ENCODE data around the gene PDXK.
"Not testable (repeated sequence)": the region's sequence is repeated elsewhere in the genome, so short reads cannot be mapped to it uniquely, and the experiment has no call there.

The PDXK gene

DNA sequence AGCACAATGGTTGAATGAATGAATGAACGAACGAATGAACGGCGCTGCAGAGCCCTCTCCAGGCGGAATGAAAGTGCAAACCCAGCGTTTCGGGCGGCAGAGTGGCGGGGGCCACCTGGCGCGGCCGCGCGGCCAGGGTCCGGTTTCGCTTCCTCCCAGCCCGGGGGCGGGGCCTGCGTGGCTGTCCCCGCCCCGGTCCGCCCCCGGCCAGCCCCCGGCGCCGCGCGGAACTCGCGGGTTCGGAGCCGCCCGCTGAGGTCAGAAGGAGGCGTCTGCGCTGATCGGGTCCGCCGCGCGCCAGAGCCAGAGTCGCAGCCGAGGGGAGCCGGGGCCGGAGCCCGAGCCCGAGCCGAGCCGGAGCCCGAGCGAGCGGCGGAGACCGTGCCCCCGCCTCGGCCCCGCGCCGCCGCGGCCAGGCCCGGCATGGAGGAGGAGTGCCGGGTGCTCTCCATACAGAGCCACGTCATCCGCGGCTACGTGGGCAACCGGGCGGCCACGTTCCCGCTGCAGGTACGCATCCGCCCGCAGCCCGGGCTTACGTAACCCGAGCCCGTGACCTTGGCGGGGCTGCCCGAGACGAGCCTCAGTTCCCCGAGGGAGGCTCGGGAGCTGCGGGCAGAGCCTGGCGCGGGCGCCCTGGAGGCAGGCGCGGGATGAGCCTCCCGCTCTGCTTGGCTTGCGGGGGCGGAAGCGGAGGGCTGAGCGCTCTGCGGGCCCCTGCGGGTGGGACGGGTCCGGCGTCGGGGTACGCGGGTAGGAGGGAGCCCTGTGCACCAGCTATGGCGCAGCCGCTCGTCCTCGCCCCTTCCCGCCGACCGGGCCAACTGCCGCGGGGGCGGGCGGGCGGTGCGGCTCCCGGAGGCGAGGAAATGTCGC is at the start of gene PDXK:
TSS of gene PDXK (plus strand) at position 258 of the 876 bp plus-strand sequence. CDS start at position 424, 166 bp downstream.
- DNase-seq (ENCODE audit: low read depth in 2 of 2) = peak; percentile 54 to 71

DNA sequence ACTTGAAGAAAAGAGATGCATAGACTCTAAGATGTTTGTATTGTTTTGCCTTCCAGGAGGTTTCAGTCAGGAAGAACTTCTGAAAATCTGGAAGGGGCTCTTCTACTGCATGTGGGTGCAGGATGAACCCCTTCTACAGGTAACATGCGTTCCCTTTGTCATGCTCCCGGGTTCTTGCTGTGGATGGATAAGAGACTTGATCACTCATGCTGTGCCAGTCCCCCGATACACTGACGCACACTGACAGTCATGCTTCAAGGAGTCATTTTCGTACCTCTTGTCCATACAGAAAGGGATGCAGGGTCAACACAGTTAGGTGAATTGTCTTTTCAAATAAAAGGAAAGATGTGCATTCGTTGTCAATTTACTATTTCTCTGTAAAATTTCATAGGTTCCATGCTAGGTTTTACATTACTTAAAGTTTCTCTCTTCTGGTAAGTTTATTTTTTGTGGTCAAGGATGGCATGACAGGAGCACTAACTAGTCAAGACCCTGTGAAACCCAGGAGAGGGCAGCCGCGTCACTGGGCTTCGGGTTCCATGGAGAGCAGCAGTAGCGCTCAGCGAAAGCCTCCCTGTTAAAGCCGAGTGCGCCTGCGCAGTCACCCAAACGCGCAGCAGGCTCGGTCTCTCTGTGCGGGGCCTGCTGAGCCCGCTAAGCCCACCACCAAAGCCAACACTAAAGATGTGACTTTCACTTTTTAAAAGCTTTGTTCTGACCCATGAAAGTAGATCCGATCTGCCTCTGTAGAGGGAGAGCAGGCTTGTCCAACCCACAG is 48.9 kb upstream of the PDXK start:
- no peak for DNase-seq (ENCODE audit: low read depth in 2 of 2)

DNA sequence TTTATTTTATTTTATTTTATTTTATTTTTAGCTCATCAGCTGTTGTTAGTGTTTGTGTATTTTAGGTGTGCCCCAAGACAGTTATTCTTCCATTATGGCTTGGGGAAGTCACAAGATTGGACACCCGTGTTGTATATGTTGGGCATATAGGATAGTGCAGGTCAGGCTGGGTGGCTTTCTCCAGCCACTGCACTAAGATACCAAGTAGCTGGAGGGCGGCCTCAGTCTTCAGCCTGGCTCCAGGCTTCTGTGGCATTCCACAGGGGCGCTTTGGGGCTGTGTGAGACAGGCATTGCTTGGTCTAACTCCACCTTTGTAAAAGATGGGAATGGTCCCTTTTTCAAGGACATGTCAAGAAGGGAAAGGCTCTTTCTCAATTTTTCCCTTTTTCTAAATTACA is 43.1 kb upstream of the PDXK start:
- DNase-seq (ENCODE audit: low read depth in 2 of 2) = no peak

DNA sequence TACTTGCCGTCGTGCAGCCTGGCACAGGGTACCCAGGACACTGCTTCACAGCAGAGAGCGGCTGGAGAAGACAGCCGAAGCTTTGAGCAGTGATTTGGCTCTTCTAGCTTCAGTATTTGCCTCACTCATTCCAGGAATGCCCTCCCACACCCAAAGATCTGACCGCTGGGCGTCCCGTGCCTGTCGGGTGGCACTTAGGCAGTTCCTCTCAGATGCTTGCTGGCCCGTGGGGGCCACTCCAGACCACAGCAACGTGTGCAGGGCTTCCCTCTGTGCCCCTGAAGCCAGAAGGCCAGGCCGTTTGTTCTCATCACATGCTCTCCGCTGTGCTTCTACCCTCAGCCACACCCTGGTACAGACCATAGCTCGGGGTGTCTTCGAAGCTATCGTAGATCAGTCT is 42.5 kb upstream of the PDXK start:
- DNase-seq (ENCODE audit: low read depth in 2 of 2) = no peak

DNA sequence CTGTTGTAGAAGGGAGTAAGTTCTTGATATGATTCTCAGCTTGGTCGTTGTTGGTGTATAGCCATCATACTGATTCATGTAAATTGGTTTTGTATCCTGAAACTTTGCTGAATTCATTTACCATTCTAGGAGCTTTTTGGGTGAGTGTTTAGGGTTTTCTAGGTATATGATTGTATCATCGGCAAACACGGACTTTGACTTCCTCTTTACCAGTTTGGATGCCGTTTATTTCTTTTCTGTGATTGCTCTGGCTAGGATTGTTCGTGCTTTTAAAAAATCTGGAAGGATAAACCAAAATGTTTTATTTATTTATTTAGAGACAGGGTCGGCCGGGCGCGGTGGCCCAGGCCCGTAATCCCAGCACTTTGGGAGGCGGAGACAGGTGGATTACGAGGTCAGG is 39.0 kb upstream of the PDXK start:
- no peak for DNase-seq (ENCODE audit: low read depth in 2 of 2)

DNA sequence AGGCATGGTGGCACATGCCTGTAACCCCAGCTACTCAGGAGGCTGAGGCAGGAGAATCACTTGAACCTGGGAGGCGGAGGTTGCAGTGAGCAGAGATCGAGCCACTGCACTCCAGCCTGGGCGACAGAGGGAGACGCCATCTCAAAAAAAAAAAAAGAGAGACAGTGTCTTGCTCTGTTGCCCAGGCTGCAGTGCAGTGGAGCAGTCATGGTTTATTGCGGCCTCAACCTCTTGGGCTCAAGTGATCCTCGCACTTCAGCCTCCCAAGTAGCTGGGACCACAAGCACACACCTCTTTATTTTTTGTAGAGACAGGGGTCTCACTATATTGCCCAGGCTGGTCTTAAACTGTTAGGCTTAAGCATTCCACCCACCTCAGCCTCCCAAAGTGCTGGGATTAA is 38.5 kb upstream of the PDXK start:
- DNase-seq (ENCODE audit: low read depth in 2 of 2) = not testable (repeated sequence)

DNA sequence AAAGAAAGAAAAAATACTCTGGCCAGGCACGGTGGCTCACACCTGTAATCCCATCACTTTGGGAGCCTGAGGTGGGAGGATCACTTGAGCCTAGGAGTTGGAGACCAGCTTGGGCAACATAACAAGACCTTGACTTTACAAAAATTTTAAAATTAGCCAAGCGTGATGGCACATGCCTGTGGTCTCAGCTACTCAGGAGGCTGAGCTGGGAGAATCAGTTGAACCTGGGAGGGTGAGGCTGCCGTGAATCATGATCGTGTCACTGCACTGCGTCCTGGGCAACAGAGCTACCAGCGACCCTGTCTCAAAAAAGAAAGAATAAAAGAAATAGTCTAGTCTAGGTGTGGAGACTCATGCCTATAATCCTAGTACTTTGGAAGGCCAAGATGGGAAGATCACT is 37.3 kb upstream of the PDXK start:
- DNase-seq (ENCODE audit: low read depth in 2 of 2) = no peak

DNA sequence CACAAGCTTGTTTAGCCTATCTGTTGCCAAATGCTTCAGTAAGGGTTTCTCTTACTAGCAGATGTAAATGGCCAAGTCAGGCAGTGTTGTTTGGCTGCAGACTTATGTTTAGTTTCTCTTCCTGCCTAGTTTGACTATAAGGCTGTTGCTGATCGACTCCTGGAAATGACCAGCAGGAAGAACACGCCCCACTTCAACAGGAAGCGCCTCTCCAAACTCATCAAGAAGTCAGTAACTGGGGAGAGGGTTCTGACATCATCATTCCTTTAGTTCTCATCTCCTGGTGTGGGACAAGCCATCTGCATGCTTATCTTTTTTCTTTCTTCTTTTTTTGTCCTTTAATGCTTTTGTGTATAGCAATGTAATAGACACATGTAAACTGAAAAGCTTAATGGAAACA is 34.5 kb upstream of the PDXK start:
- DNase-seq (ENCODE audit: low read depth in 2 of 2) = no peak

DNA sequence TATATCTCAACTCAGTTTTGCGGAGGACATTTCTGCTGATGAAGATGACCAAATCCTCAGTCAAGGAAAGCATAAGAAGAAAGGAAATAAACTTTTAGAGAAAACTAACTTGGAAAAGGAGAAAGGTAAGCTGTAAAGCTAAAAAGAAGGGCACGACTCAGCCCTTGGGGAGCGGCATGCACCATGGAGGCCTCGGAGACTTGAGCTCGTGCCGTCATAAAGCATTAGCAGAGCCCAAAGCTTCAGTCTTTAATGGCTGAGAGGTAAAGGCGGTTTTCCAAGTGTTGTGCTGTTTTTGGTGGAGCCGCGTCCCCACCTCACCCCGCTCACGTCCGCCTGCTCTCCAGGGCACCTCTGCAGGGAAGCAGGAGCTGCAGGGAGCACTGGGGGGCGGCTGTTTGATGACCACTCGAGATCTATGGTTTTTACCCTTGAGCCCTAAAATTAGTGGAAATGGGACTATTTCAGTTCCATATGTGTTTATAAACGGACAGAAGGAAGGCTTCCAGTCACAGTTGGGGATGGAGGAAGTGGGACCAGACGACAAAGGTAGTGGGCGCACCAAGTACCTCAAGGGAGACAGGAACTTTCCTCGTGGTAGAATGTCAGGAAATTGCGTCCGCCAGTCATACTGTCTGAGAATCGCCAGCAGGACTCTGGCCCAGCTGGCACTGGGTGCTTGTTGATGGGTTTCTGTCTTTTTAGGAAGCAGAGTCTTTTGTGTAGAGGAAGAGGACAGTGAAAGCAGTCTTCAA is 31.9 kb upstream of the PDXK start:
- no peak for DNase-seq (ENCODE audit: low read depth in 2 of 2)

DNA sequence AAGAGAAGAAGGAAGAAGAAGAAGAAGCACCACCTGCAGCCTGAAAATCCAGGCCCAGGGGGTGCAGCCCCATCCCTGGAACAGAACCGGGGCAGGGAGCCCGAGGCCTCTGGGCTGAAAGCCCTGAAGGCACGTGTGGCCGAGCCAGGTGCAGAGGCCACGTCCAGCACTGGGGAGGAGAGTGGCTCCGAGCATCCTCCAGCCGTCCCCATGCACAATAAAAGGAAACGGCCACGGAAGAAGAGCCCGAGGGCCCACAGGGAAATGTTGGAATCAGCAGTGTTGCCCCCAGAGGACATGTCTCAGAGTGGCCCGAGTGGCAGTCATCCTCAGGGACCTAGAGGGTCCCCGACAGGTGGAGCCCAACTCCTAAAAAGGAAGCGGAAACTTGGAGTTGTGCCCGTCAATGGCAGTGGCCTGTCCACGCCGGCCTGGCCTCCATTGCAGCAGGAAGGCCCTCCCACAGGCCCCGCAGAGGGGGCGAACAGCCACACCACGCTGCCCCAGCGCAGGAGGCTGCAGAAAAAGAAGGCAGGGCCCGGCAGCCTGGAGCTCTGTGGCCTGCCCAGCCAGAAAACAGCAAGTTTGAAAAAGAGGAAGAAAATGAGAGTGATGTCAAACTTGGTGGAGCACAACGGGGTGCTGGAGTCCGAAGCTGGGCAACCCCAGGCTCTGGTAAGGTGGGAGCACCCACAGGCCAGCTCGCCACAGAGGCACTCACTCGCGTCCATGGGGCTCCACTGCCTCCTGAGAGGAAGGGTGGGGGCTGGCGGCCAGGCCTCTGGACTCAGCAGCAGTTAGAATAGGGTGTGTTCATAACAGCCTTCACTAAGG is 31.1 kb upstream of the PDXK start:
- no peak for DNase-seq (ENCODE audit: low read depth in 2 of 2)

DNA sequence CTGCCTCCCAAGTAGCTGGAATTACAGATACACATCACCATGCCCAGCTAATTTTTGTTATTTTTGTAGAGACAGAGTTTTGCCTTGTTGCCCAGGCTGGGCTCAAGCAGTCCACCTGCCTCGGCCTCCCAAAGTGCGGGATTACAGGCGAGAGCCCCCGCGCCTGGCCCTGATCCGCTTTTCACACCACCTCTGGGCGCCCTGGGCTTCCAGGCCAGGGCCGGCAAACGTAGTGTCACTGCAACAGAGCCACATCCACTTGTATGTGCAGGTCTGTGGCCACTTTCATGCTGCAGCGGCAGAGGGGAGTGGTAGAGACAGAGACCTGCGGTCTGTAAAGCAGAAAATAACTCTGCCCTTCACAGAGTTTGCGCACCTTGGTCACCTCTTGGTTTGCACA is 30.0 kb upstream of the PDXK start:
- no peak for DNase-seq (ENCODE audit: low read depth in 2 of 2)

DNA sequence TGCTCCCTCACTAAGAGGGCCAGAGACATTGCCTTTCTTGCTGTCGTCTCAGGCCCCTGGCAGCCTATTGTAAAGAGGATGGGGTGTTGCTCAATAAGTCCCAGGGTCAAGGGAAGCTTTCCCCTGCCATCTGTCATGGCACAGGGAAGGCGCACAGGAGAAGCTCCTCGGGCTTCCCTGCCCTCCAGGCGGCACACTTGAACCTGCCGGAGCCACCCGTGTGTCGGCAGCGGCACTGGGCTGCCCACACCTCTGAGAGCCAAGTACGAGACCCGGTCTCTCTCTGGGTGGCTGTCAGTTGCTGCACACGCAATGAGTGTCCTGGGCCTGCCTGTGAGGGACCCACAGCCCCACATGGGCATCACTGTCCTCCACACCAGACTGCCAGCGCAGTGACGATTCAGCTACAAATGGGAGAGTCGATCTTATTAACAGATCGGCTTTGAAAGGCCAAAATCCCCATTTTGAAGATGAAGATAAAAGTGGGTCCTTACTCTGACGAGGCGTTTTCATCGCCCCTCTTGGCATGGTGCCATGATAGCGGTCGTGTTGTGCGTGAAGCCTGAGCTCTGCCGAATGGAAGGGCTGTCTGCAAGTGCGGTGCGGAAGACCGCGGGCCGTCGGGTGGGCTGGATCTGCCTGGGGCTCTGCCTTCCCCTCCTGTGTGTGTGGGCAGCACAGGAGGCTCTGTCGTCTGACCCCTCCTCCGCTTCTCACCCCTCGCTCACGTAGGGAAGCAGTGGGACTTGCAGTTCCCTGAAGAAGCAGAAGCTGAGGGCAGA is 29.2 kb upstream of the PDXK start:
- no peak for DNase-seq (ENCODE audit: low read depth in 2 of 2)

DNA sequence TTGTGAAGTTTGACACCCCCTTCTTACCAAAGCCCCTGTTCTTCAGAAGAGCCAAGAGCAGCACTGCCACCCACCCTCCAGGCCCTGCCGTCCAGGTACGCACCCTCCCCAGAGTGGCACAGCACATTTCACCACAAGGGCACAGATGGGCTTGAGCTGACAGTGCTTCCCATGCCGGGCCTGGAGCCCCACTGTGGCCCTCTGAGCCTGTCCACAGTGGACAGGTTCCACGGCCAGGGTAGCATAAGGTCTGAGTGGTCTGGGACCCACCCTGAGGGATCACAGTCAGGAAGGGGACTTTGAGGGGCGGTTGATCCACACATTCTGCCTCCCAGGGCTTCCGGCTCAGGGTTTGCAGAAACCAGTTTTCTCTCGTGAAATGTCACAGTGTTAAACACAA is 28.6 kb upstream of the PDXK start:
- no peak for DNase-seq (ENCODE audit: low read depth in 2 of 2)

DNA sequence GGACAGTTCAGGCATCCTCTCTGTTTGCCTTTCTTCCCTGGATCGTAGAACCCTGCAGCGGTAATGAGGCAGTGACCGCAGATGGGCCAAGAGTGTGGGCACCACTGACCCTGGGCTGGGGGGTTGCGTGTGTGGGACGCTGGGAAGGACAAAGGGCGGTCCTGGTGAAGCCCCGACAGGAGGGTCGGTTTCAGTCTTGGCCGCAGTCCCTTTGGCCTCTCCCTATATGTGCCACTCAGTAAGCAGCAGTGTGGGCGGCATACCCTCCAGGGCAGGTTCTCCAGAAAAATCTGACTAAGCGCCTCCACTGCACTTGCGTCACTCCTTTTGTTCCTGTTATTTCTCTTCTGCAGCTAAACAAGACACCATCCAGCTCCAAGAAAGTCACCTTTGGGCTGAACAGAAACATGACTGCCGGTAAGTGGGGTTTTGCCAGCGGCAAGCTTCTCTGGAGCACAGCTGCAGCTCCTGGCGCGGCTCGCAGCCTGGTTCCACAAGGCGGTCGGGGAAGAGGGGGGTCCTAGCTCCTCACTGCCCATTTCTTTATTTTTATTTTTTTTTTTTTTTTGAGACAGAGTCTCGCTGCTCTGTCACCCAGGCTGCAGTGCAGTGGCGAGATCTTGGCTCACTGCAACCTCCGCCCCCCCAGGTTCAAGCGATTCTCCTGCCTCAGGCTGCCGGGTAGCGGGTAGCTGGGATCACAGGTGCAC is 27.7 kb upstream of the PDXK start:
- no peak for DNase-seq (ENCODE audit: low read depth in 2 of 2)

DNA sequence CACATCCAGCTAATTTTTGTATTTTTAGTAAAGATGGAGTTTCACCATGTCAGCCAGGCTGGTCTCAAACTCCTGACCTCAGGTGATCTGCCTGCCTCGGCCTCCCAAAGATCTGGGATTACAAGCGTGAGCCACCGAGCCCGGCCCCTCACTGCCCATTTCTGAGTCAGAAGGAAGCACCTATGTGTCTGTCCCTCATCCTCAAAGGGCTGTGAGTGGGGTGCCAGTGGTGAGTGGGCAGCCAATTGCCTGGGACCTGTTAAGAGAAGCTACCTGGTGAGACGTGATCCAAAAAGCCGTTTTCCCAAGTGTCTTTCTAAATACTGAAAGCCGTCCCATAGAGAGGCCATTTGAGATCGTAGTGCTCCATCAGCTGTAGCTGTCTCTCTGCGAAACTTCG is 27.1 kb upstream of the PDXK start:
- DNase-seq (ENCODE audit: low read depth in 2 of 2) = no peak

DNA sequence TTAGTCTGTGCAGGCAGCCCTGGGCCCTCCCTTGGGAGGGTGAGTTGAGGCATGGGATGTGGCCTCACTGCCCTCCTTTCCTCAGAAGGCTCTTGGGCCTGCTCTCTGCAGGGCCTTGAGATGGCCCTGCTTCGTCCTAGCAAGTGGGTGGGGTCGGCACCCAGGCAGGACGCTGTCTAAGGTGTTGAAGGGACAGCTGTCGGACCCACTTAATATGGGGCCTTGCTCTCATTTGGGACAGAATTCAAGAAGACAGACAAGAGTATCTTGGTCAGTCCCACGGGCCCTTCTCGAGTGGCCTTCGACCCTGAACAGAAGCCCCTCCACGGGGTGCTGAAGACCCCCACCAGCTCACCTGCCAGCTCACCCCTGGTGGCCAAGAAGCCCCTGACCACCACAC is 26.0 kb upstream of the PDXK start:
- no peak for DNase-seq (ENCODE audit: low read depth in 2 of 2)

DNA sequence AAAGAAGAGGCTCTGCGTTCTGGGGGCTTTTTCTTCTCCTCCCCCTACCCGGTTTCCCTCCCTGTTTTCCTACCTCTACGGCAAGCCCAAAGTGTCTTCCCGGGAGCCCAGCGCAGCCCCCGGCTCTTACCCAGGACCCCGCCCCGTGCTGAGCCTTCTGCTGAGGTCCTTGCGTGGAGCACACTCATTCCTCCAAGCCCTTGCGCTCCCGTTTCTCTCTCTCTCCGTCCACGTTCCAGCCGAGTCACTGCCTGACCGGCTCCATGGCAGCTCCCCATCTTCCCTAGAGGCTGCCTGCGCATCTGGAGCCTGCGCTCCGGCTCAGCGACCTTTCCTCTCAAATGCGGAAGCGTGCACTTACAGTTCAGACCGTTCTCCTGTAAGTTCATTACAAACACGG is 24.9 kb upstream of the PDXK start:
- no peak for DNase-seq (ENCODE audit: low read depth in 2 of 2)

DNA sequence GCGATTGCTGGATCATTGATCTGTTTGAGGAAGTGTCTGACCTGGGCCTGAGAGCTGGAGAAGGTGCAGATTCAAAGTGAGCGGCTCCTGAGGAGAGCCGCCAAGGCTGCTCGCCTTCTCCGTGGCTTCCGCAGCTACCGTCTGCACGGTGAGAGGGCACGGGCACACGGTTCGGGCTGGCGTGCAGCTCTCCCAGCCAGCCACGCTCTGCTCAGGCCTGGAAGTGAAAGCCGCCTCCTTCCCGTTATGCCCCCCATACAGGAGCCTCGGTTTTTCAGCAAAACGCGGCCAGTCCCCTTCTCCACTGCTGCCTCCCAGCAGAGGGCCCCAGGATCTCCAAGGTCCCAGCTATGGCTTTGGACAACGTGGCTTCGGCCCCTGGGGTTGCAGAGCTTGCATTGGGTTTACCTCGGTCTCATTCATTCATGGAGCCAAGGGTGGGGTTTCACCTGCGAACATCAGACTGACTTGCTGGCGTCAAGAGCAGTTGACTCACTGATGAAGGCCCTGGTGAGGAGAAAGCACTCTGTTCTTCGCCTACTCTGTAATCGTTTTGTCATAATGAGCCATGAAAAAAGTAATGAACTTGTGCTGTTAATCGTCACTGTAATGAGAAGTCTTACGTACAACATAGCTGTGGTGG is 24.4 kb upstream of the PDXK start:
- DNase-seq (ENCODE audit: low read depth in 2 of 2) = no peak

DNA sequence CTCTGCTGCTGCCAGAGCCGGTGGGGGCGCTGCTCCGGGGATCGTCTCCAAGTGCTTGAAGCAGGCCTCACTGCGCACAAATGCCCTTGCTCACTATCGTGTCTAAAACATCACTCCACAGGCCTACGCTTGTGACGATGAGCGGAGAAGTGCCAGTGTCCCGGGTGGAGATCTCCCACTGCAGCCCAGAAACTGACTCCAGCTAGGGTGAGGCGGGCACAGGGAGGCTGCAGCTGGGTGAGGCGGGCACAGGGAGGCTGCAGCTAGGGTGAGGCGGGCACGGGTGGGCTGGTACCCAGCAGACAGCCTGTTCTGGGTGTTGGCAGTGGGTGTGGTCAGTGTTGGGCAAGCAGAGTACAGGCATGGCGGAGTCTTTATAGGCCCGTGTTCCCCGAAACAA is 22.7 kb upstream of the PDXK start:
- no peak for DNase-seq (ENCODE audit: low read depth in 2 of 2)
